SK-N-DZ (cell line): ENCODE results near the gene LRP4.

ENCODE experiments used
- DNase-seq: peaks from one replicate; pipeline ENCODE4 v3.0.0-alpha.2; 2015; ENCODE audit warnings: low spot score

The LRP4 gene

GRCh38 chr11:46895821-46896220 is 22.5 kb downstream of the LRP4 start:
- no peak for DNase-seq

GRCh38 chr11:46894961-46895360 is 23.4 kb downstream of the LRP4 start:
- DNase-seq = no peak

- DNase-seq = no peak
Observed at GRCh38 chr11:46894506-46894905, 23.8 kb downstream of the LRP4 start.

GRCh38 chr11:46892838-46893237 is 25.5 kb downstream of the LRP4 start:
- no peak for DNase-seq

- DNase-seq = no peak
Observed at GRCh38 chr11:46892109-46892508, 26.2 kb downstream of the LRP4 start.

- DNase-seq = no peak
Observed at GRCh38 chr11:46890665-46891064, 27.7 kb downstream of the LRP4 start.

- peak; percentile 69 for DNase-seq
Observed at GRCh38 chr11:46889689-46890475, 28.5 kb downstream of the LRP4 start.

GRCh38 chr11:46889251-46889650 is 29.1 kb downstream of the LRP4 start:
- DNase-seq = no peak

GRCh38 chr11:46888636-46889035 is 29.7 kb downstream of the LRP4 start:
- no peak for DNase-seq

GRCh38 chr11:46886211-46886610 is 32.1 kb downstream of the LRP4 start:
- peak; percentile 35 for DNase-seq

GRCh38 chr11:46879056-46879585 is 39.2 kb downstream of the LRP4 start:
- no peak for DNase-seq

GRCh38 chr11:46877580-46877979 is 40.8 kb downstream of the LRP4 start:
- DNase-seq = no peak

- no peak for DNase-seq
Observed at GRCh38 chr11:46876471-46876870, 41.9 kb downstream of the LRP4 start.

GRCh38 chr11:46874586-46874985 is 43.8 kb downstream of the LRP4 start:
- DNase-seq = no peak

- no peak for DNase-seq
Observed at GRCh38 chr11:46868912-46869311, 49.4 kb downstream of the LRP4 start.

- no peak for DNase-seq
Observed at GRCh38 chr11:46865340-46865739, 53.0 kb downstream of the LRP4 start.

GRCh38 chr11:46860218-46860617 is 58.1 kb downstream of the LRP4 start:
- DNase-seq = no peak

- DNase-seq = no peak
Observed at GRCh38 chr11:46858920-46859546, 59.3 kb downstream of the LRP4 start.

GRCh38 chr11:46857666-46858065 is 60.7 kb downstream of the LRP4 start:
- no peak for DNase-seq

GRCh38 chr11:46856605-46857343 is 61.6 kb downstream of the LRP4 start:
- DNase-seq = no peak

GRCh38 chr11:46855863-46856262 is 62.5 kb downstream of the LRP4 start:
- no peak for DNase-seq

- no peak for DNase-seq
Observed at GRCh38 chr11:46855167-46855566, 63.2 kb downstream of the LRP4 start.
